8988T (cell line): ENCODE measurements around the gene PCED1A.
A peak's percentile ranks its signal among the peaks of the same experiment; 100 is the strongest.

Experiments
- DNase-seq: peaks from one replicate; pipeline ENCODE4 v3.0.0; 2011

The PCED1A gene, protein sequence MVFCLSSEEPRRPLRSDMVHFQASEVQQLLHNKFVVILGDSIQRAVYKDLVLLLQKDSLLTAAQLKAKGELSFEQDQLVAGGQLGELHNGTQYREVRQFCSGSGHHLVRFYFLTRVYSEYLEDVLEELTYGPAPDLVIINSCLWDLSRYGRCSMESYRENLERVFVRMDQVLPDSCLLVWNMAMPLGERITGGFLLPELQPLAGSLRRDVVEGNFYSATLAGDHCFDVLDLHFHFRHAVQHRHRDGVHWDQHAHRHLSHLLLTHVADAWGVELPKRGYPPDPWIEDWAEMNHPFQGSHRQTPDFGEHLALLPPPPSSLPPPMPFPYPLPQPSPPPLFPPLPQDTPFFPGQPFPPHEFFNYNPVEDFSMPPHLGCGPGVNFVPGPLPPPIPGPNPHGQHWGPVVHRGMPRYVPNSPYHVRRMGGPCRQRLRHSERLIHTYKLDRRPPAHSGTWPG

DNA sequence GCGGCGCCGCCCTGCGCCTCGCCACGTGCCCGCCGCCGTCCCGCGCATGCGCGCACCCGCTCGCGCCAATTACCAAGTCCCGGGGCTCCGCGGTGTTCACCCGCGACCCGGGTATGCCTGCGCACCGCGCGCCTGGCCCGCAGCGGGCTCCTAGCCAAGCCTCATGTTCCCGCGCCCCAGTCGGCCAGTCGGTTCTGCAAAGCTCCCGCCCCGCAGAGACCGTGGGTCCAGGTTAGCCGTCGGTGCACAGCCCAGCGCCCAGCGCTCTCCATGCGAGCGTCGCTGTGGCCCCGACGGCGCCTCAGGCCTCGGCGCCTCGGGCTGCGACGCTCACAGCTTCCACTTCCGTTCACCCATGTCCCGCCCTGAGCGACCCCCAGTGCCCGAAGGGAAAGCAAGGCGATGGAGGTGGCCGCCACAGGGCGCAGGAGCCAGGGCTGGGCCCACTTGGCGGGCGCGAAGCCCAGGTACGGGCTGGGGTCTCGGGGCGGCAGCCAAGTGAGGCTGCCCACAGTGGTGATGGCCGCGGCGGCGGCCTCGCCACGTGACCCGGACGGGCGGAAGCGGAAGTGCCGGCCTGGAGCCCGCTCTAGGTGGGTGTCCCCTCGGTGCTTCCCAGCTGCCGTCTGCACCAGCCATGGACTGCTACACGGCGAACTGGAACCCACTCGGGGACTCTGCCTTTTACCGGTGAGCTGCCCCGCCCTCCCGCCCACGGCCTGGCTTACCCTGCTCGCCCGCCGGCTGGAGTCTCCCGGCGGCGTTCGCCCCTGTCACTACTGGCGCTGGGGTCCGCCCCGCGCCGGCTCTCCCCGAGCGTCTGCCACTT is at the start of gene PCED1A, which contains the start of gene VPS16:
Gene PCED1A, minus strand, starts transcription at position 518 of the 829 bp plus-strand sequence. CDS start 743 bp downstream, outside the sequence.
Gene VPS16, plus strand, starts transcription at position 608 of the 829 bp plus-strand sequence. Its CDS starts 30 bp downstream, at position 638.
- DNase-seq, result peak; percentile 100

DNA sequence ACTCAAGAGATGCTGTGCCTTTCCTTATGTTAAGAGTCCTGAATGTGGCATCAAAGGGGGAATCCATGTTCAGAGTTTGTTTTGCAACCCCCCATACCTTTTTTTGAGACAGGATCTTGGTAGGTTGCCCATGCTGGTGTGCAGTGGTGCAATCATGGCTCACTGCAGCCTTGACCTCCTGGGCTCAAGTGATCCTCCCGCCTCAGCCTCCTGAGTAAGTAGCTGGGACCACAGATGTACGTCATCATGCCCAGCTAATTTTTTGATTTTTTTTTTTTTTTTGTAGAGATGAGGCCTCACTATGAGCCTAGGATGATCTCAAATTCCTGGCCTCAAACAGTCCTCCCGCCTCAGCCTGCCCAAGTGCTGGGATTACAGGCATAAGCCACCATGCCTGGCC is 49.3 kb upstream of the PCED1A start:
- DNase-seq, result no peak

DNA sequence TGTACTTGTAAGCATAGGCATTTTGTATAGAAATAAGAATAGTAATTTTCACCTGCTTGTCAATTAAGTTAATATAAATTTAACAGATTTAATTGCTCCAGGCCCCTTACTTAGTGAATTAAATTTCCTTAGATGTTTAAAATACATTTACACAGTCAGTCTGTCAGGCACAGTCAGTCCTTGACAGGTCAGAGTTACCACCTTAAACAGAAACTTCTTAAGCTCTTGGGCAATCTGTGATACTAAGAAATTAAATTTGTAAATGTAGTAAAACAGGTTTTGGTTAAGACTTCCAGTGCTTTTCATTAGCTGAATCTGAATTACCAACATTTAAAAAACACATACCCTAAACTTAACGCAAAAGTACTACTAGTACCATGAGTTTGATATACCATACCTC is 48.8 kb upstream of the PCED1A start:
- DNase-seq, result no peak

DNA sequence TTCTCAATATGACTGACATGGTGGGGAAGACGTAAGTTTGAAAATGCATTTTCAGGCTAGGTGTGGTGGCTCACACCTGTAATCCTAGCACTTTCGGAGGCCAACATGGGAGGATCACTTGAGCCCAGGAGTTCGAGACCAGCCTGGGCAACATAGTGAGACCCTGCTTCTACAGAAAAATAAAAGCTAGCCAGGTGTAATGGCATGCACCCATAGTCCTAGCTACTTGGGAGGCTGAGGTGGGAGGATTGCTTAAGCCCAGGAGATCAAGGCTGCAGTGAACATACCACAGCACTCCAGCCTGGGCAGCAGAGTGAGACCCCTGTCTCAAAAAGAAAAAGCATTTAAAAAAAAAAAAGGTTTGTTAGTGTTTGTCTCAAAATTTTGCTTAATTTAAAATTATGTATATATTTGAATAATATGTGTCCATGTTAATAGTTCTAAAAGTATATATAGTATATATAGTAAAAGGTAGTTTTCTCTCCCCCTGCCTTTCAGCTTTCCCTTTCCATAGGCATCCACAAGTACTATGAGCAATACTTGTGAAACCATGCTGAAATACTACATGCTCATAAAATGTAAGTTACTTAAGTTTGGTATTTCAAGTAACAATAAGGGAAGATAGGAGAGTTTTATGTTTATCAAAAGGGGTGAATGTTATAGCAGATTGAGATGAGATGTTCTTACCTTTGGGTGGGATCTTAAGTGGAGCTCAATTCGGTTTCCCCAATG is 47.9 kb upstream of the PCED1A start:
- DNase-seq, result no peak

DNA sequence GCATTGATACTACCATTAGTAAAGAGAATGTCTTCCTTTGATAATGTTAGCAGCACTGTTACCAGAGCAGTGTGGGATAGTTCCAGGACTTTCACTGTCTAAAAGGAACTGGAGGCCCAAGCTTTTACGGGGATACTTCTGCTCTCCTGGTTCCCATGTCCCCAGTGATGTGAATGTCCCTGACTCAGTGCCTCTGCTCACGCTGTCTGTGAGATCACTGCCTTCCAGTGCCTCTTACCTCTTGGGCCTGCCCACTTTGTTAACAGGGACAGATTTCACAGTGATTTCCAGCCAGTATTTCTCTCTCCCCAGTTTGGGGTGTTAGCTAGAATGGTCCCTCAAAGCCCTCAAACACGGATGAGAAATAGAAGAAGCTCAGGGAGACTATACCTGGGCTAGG is 47.3 kb upstream of the PCED1A start:
- DNase-seq, result no peak

DNA sequence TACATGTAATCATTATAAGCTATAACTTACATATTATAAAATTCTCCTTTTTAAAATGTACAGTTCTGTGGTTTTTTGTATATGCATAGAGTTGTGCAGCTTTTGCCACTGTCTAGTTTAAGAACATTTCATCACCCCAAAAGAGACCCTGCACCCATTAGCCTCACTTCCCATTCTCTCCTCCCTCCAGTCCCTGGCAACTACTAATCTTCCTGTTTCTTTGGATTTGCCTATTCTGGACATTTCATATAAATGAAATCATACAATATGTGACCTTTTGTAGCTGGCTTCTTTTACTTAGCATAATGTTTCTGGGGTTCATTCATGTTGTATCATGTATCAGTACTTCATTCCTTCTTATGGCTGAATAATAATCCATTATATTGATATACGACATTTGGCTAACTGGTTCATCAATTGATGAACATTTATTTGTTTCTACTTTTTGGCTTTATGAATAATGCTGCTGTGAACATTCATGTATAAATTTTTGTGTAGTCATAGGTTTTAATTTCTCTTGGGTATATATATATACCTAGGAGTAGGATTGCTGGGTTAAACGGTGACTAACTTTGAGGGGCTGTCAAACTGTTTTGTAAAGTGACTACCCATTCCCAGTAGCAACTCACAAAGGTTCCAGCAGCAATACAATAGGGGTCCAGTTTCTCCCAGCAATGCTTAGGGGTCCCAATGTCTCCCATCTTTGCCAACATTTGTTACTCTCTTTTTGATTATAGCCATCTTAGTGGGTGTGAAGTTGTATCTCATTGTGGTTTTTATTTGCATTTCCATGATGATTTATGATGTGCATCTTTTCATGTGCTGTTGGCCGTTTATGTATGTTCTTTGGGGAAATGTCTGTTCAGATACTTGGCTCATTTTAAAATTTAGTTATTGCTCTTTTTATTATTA is 43.5 kb upstream of the PCED1A start:
- no peak for DNase-seq

DNA sequence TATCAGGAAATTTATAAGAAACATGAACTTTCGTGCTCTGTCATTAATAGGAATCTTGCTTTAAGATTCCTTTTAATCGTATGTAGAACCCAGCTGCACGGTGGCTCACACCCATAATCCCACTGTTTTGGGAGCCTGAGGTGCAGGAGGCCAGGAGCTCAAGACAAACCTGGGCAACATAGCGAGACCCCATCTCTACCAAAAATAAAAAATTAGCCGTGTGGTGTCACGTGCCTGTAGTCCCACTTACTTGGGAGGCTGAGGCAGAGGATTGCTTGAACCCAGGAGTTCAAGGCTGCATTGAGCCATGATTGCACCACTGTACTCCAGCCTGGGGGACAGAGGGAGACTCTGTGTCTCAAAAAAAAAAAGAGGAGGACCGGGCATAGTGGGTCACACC is 40.2 kb upstream of the PCED1A start:
- DNase-seq, result no peak

DNA sequence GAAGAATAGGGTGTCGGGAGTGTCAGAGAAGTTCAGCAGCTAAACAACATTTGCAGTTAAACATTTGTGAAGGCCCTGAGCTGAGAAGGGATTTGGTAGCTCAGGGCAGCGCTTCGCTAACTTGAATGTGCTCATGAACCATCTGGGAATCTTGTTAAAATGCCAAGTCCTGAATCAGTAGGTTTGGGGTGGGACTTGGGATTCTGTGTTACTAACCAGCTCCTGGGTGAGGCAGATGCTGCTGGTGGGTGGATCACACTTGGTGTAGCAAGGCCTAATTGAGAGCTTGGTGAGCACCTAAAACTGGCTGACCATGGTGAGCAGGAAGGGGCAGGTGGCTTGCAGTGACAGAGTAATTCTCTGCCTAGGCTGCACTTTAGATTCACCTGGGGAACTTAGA is 38.7 kb upstream of the PCED1A start:
- DNase-seq, result no peak

DNA sequence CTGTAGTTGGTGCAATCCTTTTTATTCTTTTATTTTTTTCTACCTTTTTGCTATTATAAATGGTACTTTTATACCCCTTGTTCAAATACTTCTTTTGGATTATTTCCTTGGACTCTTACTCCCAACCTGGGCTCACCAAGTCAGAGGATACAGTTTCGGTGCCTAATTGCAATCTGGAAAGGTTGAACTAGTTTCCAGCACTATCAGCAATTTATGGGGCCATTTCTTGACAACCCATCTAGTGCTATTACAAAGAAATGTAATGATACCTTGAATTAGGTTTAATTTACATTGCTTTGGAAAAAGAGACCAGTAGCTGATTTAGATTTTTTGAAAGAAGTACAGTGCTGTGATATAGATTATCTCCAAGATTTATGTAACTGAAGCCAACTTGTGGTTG is 38.1 kb upstream of the PCED1A start:
- DNase-seq, result no peak

DNA sequence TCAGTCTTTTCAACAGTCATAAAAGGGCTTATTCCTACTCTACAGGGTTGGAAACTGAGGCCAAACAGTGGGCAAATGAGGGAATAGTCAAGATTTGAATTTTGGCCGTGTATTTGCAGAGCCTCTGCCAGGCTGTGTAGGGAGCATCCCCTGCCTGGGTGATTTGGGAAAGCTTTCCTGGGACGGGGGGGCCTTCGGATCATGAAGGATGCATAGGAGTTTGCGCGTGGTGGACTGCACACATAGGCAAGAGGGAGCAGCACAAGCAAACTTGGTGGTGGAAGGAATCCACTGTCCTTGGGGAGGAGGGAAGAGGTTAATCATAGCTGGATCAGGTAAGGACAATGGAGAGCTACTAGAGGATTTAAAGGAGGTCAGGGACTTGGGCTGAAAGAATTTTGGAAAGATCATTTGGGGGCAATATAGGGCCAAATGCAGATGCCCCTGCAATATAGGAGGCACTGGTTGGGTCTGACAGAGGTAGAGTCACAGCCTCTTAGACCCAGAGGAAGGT is 35.3 kb upstream of the PCED1A start:
- DNase-seq, result no peak

DNA sequence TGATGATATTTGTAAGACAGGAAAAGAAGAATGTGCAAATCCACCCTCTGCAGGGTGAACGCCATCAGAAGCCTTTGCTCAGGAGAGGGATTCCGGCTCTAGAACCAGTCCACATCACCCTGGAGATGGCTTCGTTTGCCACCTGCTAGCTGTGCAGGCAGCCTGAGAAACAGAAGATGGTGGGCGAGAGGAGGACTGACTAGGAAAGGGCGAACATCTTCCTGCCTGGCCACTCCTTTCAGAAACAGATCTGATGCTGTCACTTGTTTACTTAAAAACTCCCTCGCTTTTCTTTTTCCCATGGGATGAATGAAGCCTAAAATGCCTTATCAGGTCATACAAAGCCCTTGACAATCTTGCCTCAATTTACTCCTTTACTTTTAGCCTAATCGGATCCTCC is 34.0 kb upstream of the PCED1A start:
- DNase-seq, result no peak

DNA sequence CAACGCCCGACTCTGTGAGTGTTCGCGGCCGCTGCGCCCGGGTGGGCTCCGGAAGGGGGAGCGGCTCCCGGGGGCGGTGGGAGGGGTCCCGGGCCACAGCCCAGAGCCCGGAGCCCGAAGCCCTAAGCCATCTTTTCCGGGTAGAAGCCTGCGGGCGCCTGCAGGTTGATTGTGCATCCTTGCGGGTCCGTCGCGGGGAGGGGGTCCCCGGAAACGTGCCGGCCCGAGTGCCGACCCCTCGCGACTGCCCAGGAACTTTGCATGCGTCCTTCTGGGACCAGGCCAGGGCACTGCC is 33.2 kb upstream of the PCED1A start:
- peak; percentile 39 for DNase-seq

DNA sequence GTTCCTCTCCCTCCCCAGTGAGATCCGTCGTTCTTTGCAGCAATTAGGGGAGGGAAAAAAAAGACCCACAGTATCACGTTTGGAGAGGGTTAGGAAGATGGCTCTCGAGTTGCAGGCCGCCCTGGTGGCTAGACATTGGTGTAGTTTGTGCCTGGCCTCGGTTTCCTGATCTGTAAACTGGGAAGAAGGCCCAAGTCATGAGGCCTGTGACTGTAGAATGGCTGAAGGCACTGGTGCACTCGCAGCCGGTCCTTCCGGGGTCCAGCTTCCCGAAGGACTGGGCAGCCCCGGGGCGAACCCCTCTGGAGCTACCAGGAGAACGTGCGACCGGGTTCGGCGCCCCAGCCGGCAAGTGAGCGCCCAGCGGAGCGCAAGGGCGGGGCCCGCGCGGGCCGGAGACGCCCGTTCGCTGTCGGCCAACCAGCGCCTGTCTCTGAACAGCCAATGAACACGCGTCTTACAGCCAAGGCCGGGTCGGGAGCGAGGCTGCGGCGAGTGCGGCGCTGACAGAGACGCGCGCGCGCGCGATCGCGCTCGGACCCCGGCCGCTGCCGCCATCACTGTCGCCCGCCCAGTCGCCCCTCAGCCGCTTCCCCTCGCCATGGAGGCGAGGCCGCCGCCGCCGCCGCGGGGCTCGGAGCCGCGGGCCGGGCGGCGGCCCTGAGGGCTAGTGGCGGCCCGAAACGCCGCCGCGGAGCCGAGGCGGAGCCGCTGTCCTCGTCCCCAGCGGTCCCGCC is 32.7 kb upstream of the PCED1A start, which contains the start of gene PTPRA:
Gene PTPRA, plus strand, starts transcription at position 472 of the 737 bp plus-strand sequence. CDS start 90,797 bp downstream, outside the sequence.
- peak; percentile 88 for DNase-seq

DNA sequence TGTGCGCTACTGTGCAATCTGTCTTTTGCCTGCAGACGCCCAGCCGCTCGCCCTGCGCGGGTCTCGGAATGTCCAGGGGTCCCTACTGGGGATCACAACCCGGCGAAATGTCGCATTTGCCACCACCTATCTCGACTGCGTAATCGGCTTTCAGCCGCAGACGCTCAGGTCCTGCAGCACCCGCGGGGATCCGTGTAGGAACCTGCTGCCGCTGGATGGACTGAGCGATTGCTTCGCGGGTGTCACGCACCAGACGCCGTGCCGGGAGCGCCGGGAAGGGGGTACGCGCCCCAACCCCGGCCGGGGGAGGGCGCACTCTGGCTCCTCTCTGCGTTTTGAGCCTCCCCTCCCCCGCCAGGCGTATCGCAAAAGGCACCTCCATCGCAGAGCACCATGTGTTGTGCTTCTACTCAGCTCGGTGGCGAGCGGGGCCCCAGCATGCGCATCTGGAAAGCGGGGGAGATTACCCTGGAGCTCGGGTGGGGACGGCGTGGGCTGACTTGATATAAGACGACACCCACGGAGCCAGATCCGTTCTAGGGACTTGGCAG is 32.1 kb upstream of the PCED1A start:
- no peak for DNase-seq

DNA sequence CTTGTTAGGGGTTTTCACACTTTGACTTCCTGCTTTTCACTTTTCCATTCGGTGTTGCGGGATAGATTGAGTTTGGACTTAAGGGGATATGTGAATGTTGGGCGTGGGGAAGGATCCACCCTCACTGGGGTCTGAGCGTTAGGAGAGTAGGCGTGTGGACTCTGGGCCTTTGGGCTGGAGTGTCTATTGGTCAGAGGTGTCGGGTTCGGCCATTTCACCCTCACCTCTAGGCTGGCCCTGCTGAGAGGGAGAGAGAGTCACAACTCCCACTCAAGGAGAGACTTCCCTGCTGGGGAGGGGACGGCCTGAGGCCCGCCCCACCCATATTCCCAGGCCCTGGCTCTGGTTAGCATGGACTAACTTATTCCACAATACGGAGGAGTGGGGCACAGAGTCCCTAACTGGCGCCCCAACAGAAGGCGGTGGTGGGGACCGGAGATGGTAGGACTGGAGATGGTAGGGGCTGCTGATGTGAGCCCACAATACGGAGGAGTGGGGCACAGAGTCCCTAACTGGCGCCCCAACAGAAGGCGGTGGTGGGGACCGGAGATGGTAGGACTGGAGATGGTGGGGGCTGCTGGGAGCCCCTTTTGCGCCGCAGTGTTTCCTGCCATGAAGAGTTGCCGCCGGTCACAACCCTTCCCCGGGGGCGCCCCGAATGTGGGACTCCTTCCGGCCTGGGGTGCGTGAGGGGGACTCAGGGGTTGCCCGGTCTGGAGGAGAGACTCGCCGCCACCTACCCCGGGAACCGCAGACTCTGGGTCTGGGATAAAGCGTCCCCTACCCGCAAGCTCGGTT is 31.4 kb upstream of the PCED1A start:
- DNase-seq, result no peak

DNA sequence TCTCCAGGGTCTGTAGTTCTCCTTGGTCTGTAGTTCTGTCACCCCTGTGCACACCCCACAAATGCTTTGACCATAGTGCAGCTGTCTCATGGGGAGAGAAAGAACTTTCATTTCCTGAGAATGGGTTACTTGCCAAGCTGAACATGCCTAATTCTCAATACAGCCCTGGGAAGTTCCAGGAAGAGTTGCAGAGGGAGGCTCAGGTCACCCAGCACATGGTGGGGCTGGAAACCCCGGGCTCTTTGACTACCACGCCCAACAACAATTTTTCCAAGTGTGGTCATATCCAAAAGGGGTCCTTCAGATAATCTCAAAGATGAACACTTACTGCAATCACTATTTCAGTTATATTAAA is 30.6 kb upstream of the PCED1A start:
- DNase-seq, result no peak

DNA sequence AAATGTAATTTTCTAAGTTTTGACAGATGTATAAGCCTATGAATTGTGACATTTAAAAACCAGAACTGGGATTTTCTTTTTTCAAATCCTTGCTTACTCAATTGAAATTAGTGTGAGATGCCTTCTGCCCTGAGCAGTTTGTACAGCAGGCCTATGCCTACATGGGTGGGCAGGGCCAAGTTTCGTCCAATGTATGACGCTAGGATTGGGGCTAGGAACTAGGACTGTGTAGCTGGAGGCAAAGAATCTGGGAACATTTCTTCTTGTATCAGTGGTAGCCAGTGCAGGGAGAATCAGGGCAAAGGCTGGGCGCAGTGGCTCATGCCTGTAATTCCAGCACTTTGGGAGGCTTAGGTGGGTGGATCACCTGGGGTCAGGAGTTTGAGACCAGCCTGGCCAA is 28.9 kb upstream of the PCED1A start:
- no peak for DNase-seq

DNA sequence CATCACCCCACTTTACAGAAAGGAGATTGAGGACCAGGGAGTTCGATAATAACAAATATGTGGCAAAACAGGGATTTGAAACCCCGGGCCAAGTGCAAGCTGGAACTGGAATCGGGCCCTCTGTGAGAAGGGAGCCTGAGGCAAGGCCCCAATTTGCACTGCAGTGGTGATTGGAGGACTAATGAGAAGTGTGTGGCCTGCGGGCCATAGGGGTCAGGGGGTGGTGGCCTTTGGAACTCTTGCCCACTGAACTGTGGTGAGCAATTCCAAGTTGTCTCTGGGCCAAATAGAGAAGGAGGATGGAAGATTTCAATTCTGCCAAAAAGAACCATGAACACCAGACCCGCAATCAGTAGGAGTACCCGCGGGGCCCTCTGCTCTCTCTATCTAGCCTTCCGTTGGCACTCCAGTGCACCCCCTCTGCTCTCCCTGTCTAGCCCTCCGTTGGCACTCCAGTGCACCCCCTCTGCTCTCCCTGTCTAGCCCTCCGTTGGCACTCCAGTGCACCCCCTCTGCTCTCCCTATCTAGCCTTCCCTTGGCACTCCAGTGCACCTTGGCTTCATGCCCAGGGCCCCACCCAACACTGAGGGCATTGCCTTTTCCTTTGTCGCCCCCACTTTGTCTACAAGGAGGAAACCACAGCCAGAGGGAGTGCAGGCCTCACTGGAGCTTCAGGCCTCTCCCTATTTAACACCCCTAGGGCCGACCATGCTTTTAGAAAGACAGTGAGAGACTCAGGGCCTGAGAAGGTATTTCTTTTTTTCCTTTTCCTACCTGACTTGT is 26.8 kb upstream of the PCED1A start:
- DNase-seq, result no peak

DNA sequence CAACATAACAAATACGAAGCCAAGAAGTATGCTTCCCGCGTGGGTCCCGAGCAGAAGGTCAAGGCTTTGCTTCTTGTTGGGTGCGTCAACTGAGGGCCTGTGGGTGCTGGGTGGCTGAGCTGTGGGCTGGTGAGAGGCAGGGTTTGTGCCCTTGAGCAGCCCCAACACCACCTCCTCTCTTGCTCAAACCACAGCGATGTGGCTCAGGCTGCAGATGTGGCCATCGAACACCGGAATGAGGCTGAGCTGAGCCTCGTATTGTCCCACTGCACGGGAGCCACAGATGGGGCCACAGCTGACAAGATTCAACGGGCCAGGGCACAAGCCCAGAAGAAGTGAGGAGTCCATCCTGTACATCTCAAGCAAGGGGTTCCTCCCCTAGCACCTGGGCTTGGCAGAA is 25.8 kb upstream of the PCED1A start:
- no peak for DNase-seq
